ENCODE measurements around the gene CD59.

The CD59 gene

DNA sequence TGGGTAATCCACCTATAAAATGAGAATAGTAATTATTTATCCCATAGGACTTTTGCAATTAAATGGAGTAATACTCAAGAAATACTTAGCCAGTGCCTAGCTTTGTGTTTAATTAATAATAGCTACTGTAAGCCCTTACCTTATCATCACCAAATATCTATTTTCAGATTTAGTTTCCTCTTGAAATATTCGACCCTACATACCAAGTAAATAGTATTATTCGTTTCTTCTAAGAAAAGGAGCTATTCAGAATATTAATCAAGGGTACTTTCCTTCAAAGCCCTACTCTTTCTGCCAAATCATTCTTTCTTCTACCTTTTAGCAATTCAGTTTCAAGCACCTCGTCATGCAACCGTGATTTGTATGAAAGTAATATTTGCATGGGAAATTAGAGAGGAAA lies 31.4 kb upstream of the CD59 start:
- no peak for DNase-seq (ENCODE audit: extremely low read depth, low read depth)

DNA sequence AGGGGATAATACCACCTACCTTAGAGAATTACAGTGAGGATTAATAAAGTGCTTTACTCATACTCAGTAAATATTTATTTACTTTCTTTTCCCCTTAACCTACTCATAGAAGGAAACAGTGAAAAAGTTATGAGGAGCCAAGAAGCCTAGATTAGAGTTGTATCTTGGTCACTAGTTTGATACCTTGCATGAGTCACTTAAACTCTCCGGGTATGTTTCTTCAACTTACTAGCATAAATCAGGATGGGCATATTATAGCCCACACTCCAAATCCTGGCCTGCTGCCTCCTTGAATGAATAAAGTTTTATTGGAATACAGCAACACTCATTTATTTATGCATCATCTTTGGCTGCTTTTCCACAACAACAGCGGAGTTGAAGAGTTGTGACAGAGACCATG lies 29.9 kb upstream of the CD59 start:
- DNase-seq (ENCODE audit: extremely low read depth, low read depth): no peak
- TF ChIP-seq, protein P1, sequence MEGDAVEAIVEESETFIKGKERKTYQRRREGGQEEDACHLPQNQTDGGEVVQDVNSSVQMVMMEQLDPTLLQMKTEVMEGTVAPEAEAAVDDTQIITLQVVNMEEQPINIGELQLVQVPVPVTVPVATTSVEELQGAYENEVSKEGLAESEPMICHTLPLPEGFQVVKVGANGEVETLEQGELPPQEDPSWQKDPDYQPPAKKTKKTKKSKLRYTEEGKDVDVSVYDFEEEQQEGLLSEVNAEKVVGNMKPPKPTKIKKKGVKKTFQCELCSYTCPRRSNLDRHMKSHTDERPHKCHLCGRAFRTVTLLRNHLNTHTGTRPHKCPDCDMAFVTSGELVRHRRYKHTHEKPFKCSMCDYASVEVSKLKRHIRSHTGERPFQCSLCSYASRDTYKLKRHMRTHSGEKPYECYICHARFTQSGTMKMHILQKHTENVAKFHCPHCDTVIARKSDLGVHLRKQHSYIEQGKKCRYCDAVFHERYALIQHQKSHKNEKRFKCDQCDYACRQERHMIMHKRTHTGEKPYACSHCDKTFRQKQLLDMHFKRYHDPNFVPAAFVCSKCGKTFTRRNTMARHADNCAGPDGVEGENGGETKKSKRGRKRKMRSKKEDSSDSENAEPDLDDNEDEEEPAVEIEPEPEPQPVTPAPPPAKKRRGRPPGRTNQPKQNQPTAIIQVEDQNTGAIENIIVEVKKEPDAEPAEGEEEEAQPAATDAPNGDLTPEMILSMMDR (IDR thresholded peaks at IDR 0.05; ENCODE audit: low read depth, low read length): no peak

More for the DNA sequence above, 31.4 kb upstream of the CD59 start:
- TF ChIP-seq, protein P1 (IDR thresholded peaks at IDR 0.05; ENCODE audit: low read depth, low read length): no peak

DNA sequence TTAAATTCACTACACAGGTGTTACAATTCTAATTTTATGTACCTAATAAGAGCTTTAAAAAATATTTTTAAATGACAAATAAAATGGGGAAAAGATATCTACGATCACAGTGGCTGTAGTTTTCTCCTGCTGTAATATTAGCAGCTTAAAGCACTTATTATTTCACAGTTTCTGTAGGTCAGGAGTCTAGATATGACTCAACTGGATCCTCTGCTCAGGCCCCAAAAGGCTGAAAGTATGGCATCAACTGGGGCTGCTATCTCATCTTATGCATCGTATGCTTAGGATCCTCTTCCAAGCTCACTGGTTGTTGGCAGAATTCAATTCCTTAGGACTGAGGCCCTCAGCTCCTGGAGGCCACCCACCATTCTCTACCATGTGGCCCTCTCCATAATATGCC lies 25.2 kb upstream of the CD59 start:
- no peak for DNase-seq (ENCODE audit: extremely low read depth, low read depth)
- TF ChIP-seq, protein P1 (IDR thresholded peaks at IDR 0.05; ENCODE audit: low read depth, low read length): no peak

DNA sequence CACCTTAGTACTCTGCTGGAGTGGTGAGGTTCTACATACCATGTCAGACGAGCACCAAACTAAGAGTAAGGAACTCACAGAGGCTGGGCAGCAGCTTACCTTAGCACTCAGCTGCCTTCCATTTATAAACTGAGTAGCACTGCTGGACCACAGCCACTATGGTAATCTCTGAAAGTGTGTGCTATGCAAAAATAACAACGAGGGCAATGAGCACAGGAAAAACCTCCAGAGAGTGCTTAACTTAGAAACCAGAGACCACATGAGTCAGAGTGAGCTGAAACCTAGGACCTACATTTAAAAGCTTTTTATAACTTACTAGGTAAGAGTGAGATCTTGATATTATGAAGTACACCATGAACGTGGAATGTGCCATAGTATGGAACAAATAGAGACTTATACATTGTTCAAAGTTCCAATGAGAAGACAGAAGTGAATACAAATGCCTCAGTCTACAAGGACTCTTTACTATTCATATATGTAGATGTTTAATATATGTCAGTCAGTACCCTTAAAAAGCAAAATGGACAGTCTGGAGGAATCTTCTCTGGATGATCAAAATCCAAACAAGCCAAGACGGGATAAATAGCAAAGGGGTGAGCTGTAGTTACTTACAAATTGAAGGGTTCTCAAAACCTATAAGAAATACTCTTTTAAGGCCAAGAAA lies 17.2 kb upstream of the CD59 start:
- TF ChIP-seq, protein P1 (IDR thresholded peaks at IDR 0.05; ENCODE audit: low read depth, low read length): no peak
- no peak for DNase-seq (ENCODE audit: extremely low read depth, low read depth)

DNA sequence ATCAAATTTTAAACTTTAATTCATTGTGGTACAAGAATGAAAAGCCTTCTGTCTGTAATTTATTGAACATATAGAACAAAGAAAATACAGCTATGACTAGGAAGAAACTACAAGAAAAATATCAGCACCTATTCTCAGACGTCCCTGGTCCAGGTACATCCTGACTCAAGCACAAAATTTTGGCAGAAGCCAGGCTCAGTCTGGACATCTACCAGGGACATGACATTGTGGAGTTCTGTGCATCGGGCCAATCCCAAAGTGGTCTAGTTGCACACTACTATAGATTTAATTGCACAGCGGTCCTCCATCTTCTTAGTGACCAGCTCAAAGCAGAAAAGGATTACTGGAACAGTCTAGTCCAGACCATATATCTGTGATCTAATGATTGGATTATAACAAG lies 15.7 kb upstream of the CD59 start:
- no peak for DNase-seq (ENCODE audit: extremely low read depth, low read depth)
- TF ChIP-seq, protein P1 (IDR thresholded peaks at IDR 0.05; ENCODE audit: low read depth, low read length): no peak

DNA sequence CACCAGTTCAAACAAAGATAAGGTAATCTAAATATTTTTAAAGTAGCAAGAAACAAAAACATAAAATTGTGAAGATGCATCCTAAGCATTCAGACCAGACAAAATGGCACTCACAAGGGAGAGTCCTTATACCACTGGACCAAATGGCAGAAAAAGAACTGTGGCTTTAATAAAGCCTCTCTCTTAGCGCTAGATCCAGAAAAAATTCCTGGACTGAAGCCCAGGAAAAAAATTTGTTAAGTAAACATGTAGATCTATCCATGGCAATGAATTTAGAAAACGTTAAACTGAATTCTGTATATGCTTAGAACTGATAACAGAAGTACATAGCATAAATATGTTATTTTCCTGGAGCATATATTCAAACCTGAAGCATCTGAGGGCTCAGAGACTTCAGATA lies 11.8 kb upstream of the CD59 start:
- TF ChIP-seq, protein P1 (IDR thresholded peaks at IDR 0.05; ENCODE audit: low read depth, low read length): no peak
- DNase-seq (ENCODE audit: extremely low read depth, low read depth): no peak

DNA sequence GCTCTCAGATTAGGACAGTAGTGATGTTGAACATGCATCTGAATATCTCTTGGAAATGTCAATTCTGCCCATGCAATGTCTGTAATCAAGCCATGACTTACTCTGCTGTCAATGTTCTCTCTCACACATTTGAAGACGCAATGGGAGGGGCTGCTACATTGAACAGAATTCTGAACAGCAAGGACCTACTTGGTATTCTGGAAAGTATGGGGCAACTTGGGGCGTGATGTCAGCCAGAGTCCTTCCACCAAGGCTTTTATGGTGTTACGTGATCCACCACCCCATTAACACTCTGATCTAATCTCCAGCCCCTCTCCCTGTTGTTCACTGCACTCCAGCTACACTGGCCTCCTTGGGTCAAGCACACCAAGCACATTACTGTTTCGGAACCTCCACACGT lies 7.1 kb upstream of the CD59 start:
- TF ChIP-seq, protein P1 (IDR thresholded peaks at IDR 0.05; ENCODE audit: low read depth, low read length): no peak
- no peak for DNase-seq (ENCODE audit: extremely low read depth, low read depth)

Measured in AG09319 (cell line).